DOHH2 (cell line): ENCODE data around the gene SCUBE3.

Experiments
- EZH2phosphoT487 ChIP-seq: fragments of 200-600 bp; sonication (generic); IDR thresholded peaks from 2 replicates; pipeline ENCODE4 v1.6.1; 2017; ENCODE audit warnings: borderline replicate concordance, mild to moderate bottlenecking, antibody characterized with exemption, low read length, moderate library complexity, mixed read lengths
- TF ChIP-seq, protein P1 (sequence below): fragments of 200-600 bp; sonication (generic); IDR thresholded peaks from one replicate; pipeline ENCODE4 v1.5.1; 2014; ENCODE audit warnings: antibody characterized with exemption, mild to moderate bottlenecking, low read depth, low read length; ENCODE audit not compliant: poor library complexity, severe bottlenecking

DNA sequence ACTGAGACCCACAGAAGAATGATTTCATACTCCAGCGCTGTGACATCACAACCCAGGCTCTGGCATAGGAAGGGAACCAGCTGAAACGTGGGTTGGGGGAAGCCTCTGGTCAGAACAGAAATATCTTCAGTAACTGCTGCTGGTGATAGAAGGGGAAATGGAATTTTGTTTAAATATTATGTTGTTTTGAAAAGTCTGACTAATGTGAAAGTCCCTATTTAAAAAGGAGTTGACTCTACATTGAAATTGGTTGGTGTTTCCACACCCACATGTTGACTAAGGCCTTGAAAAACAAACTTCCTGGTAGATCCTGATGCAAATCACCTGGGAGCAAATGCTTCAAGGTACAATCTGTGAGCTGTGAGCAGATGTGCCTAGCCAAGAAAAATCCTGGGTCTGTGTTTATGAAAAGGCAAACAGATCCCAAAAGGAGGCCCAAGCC is 48.1 kb upstream of the SCUBE3 start:
- TF ChIP-seq, protein P1, sequence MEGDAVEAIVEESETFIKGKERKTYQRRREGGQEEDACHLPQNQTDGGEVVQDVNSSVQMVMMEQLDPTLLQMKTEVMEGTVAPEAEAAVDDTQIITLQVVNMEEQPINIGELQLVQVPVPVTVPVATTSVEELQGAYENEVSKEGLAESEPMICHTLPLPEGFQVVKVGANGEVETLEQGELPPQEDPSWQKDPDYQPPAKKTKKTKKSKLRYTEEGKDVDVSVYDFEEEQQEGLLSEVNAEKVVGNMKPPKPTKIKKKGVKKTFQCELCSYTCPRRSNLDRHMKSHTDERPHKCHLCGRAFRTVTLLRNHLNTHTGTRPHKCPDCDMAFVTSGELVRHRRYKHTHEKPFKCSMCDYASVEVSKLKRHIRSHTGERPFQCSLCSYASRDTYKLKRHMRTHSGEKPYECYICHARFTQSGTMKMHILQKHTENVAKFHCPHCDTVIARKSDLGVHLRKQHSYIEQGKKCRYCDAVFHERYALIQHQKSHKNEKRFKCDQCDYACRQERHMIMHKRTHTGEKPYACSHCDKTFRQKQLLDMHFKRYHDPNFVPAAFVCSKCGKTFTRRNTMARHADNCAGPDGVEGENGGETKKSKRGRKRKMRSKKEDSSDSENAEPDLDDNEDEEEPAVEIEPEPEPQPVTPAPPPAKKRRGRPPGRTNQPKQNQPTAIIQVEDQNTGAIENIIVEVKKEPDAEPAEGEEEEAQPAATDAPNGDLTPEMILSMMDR = no peak
- TF ChIP-seq EZH2phosphoT487 = no peak
